ENCODE measurements around the gene CSRNP3.

DNA sequence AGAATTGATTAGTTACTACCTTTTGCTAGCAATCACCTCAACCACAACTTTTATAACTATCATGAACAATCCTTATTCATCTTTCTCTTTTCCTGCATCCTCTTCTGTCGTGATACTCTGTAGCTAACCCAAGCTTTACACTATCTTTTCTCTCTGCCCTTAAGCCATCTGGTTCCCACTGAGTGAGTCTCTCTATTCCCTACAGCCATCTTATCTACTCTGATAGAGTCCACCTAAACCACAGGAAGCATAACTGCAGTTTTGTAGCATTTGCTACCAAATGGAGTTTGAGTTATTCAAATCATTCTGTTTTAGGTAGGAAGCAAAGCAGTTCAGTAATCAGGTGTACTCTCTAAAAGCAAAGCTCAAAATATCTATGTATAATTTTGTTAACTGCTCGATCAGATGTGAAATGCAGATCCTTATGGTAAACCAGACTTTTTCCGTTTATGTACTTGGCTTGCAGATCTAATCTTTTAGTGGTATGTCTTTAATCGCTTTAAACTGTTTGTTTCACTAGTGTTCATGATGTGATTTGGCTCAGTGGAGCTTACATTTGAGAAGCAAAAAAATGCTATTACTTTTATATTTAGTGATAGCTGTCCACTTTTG, 91.0 kb downstream of the CSRNP3 start:
- TF ChIP-seq, protein P1, sequence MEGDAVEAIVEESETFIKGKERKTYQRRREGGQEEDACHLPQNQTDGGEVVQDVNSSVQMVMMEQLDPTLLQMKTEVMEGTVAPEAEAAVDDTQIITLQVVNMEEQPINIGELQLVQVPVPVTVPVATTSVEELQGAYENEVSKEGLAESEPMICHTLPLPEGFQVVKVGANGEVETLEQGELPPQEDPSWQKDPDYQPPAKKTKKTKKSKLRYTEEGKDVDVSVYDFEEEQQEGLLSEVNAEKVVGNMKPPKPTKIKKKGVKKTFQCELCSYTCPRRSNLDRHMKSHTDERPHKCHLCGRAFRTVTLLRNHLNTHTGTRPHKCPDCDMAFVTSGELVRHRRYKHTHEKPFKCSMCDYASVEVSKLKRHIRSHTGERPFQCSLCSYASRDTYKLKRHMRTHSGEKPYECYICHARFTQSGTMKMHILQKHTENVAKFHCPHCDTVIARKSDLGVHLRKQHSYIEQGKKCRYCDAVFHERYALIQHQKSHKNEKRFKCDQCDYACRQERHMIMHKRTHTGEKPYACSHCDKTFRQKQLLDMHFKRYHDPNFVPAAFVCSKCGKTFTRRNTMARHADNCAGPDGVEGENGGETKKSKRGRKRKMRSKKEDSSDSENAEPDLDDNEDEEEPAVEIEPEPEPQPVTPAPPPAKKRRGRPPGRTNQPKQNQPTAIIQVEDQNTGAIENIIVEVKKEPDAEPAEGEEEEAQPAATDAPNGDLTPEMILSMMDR (IDR thresholded peaks at IDR 0.05; ENCODE audit: low read length), result no peak
- no peak for TF ChIP-seq EZH2 (IDR thresholded peaks at IDR 0.05; ENCODE audit: borderline replicate concordance, low read length)

Data from OCI-LY1 (cell line).